Mesodermal cell (in vitro differentiated cells): ENCODE results near the gene PTGER2.

Experiments
- H3K27ac ChIP-seq: 2 replicates; pipeline ENCODE4 v1.7.0; 2013; ENCODE audit warnings: mild to moderate bottlenecking, low read depth, low read length, moderate library complexity; ENCODE audit not compliant: severe bottlenecking
- H3K36me3 ChIP-seq: 2 replicates; pipeline ENCODE4 v1.7.1; 2013; ENCODE audit warnings: mild to moderate bottlenecking, low read length, moderate library complexity; ENCODE audit not compliant: control insufficient read depth, insufficient read depth
- H3K4me1 ChIP-seq: one replicate; pipeline ENCODE4 v1.7.1; 2013; ENCODE audit warnings: mild to moderate bottlenecking, low read length; ENCODE audit not compliant: insufficient read depth, control insufficient read depth, poor library complexity, severe bottlenecking
- H3K4me3 ChIP-seq: 2 replicates; pipeline ENCODE4 v1.7.0; 2013; ENCODE audit warnings: low read length, control low read depth, mild to moderate bottlenecking; ENCODE audit not compliant: insufficient read depth, poor library complexity, severe bottlenecking; ENCODE audit errors: extremely low read depth
- H3K9me3 ChIP-seq: 2 replicates; pipeline ENCODE4 v1.7.1; 2013; ENCODE audit warnings: mild to moderate bottlenecking, low read length, moderate library complexity; ENCODE audit not compliant: control insufficient read depth
- WGBS, 2 experiments: methylation state at CpG; one replicate each; pipeline ENCODE4 v1.1.5; 2013; ENCODE audit warnings: missing lambda C conversion rate in 2 of 2; ENCODE audit not compliant: insufficient coverage in 2 of 2; 5-methylcytosine and 5-hydroxymethylcytosine counted together

The PTGER2 gene

GRCh38 chr14:52325126-52325525 lies 11.0 kb downstream of the PTGER2 start:
- no peak overlapping the region for H3K27ac ChIP-seq
- H3K4me1 ChIP-seq: no peaks in the 10 kb centered on the region
- H3K36me3 ChIP-seq: no peaks in the 10 kb centered on the region
- no peak overlapping the region for H3K4me3 ChIP-seq
- 90 to 93% methylated on average over 2 of the region's 3 CpGs for WGBS, 2 experiments
- peaks cover 9% of the 10 kb centered on the region for H3K9me3 ChIP-seq

- Histone ChIP-seq H3K4me3 (no peak overlapping the region), H3K9me3 (peaks cover 9% of the 10 kb centered on the region), H3K36me3 (no peaks in the 10 kb centered on the region), H3K4me1 (no peaks in the 10 kb centered on the region), H3K27ac (no peak overlapping the region)
- WGBS, 2 experiments: 89 to 100% methylated on average over 3 of the region's 3 CpGs
Observed at GRCh38 chr14:52325630-52326029, 11.5 kb downstream of the PTGER2 start.

GRCh38 chr14:52327374-52328226 lies 13.5 kb downstream of the PTGER2 start:
- H3K9me3 ChIP-seq: no peaks in the 10 kb centered on the region
- no peaks in the 10 kb centered on the region for H3K36me3 ChIP-seq
- no peak overlapping the region for H3K4me3 ChIP-seq
- H3K4me1 ChIP-seq: no peaks in the 10 kb centered on the region
- no peak overlapping the region for H3K27ac ChIP-seq
- 100% methylated on average over 2 of the region's 4 CpGs; no CpG with 5 or more reads in 1 of the 2 experiments for WGBS, 2 experiments

GRCh38 chr14:52328276-52328675 lies 14.2 kb downstream of the PTGER2 start:
- Histone ChIP-seq H3K9me3 (no peaks in the 10 kb centered on the region), H3K4me3 (no peak overlapping the region), H3K36me3 (no peaks in the 10 kb centered on the region), H3K27ac (no peak overlapping the region), H3K4me1 (no peaks in the 10 kb centered on the region)

GRCh38 chr14:52329678-52330369 lies 15.7 kb downstream of the PTGER2 start:
- Histone ChIP-seq H3K4me3 (no peak overlapping the region), H3K36me3 (no peaks in the 10 kb centered on the region), H3K27ac (no peak overlapping the region), H3K4me1 (no peaks in the 10 kb centered on the region), H3K9me3 (no peaks in the 10 kb centered on the region)
- 63 to 97% methylated on average over 3 to 4 of the region's 6 CpGs for WGBS, 2 experiments

GRCh38 chr14:52332269-52332668 lies 18.2 kb downstream of the PTGER2 start:
- no peak overlapping the region for H3K27ac ChIP-seq
- no peaks in the 10 kb centered on the region for H3K36me3 ChIP-seq
- H3K4me3 ChIP-seq: no peak overlapping the region
- WGBS, 2 experiments: 90% methylated on average over 2 of the region's 3 CpGs; no CpG with 5 or more reads in 1 of the 2 experiments
- no peaks in the 10 kb centered on the region for H3K4me1 ChIP-seq
- H3K9me3 ChIP-seq: no peaks in the 10 kb centered on the region

DNA sequence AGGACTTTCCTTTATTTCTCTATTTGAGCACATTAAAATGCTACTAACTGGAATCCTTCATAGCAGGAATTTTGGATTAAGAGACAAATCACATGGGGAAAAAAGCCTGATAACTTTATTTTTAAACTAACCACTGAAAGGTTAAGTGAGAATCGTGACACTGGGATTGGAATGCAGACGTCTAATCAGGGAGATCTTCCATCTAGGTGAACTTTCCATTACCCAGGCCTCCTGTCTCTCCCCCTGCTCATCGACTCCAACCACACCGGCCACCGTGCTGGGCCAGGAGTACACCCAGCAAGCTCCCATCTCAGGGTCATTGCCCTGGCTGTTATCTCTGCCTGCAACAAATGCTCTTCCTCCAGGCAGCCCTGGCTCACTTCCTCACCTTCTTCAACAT lies 19.0 kb downstream of the PTGER2 start:
- H3K36me3 ChIP-seq: no peaks in the 10 kb centered on the region
- 92 to 93% methylated on average over 4 to 5 of the region's 5 CpGs for WGBS, 2 experiments
- no peaks in the 10 kb centered on the region for H3K9me3 ChIP-seq
- no peak overlapping the region for H3K27ac ChIP-seq
- no peak overlapping the region for H3K4me3 ChIP-seq
- H3K4me1 ChIP-seq: no peaks in the 10 kb centered on the region

DNA sequence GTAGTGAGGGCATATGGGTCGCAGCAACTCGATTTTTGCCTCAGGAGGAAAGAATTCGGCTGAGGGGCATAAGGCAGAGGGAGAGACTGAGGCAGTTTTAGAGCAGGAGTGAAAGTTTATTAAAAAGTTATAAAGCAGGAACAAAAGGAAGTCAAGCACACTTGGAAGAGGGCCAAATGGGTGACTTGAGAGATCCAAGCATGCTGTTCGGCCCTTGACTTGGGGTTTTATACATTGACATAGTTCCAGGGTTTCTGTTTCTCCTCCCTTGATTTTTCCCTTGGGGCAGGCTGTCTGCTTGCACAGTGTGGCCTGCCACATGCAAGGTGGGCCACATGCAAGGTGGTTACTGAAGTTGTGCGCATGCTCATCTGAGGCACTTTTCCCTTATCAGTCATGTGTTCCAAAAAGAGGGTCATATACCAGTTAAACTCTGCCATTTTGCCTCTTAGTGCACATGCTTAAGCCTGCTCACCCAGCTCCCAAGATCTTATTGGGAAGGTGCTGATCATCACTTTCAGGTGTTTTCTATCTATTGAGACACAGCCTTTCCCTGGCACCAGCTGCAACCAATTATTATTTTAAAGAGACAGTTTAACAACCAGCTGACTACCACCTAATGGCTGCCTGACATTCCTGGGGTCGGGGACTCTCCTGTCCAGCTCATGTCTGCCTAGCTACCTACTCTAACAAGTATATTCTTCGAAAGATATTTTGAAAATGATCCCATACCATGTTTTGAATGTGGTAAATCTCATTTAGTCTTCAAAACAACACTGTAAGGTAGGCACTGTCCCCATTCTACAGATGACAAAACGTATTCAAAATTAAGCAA lies 19.9 kb downstream of the PTGER2 start:
- Histone ChIP-seq H3K9me3 (no peaks in the 10 kb centered on the region), H3K27ac (no peak overlapping the region), H3K4me3 (no peak overlapping the region), H3K4me1 (peaks cover 3% of the 10 kb centered on the region), H3K36me3 (no peaks in the 10 kb centered on the region)
- WGBS, 2 experiments: 90 to 100% methylated on average over 5 to 6 of the region's 8 CpGs

DNA sequence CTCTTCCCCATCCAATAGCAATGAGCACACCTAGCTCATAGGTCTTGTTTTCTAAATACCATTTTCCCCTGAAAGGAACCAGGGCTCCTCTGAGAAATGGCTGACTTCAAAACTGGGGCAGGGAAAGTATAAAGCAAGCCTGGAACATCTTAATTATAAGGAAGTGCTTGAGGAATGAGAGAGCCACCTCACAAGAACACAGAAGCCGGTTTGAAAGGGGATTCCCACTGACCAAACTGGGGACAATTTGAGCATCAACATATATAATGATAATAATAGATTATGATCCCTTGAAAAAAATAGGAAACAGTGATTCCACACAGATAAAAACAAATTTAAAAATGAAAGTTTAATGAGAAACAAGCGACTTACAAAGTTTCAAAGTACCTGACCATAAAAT lies 22.1 kb downstream of the PTGER2 start:
- peaks cover 3% of the 10 kb centered on the region for H3K4me1 ChIP-seq
- no peaks in the 10 kb centered on the region for H3K36me3 ChIP-seq
- no peaks in the 10 kb centered on the region for H3K9me3 ChIP-seq
- WGBS, 2 experiments: 100% methylated on average over 1 of the region's 2 CpGs; no CpG with 5 or more reads in 1 of the 2 experiments
- no peak overlapping the region for H3K27ac ChIP-seq
- H3K4me3 ChIP-seq: no peak overlapping the region

- no peaks in the 10 kb centered on the region for H3K36me3 ChIP-seq
- H3K27ac ChIP-seq: no peak overlapping the region
- H3K4me1 ChIP-seq: peaks cover 9% of the 10 kb centered on the region
- H3K9me3 ChIP-seq: no peaks in the 10 kb centered on the region
- H3K4me3 ChIP-seq: no peak overlapping the region
- WGBS, 2 experiments: 100% methylated on average over 1 of the region's 1 CpG; no CpG with 5 or more reads in 1 of the 2 experiments
Observed at GRCh38 chr14:52338051-52338681, 24.1 kb downstream of the PTGER2 start.
